Measurements from ENCODE around the gene PAM. TPM values are rescaled to one million over a fixed set of nuclear protein-coding genes. Genes with fewer than 3 reads are reported as not detected.
"Not testable (repeated sequence)": the region's sequence is repeated elsewhere in the genome, so short reads cannot be mapped to it uniquely, and the experiment has no call there.

Gene PAM
- total and polyA plus RNA-seq, 2 of the 13 experiments (the other 11 are each of a cell fraction or from before 2014, with no cell fraction given): 20.2 to 79.1 TPM

- BruUV-seq (replicated peaks); H3K36me3 ChIP-seq (replicated peaks in 1 of 2; ENCODE audit: control insufficient read depth in 1 of 2, insufficient read depth in 2 of 2, low read length in 2 of 2); H3K27ac ChIP-seq (ENCODE audit: extremely low read length, insufficient read depth, low read length); H3K4me2 ChIP-seq (ENCODE audit: low read depth, low read length); H3K4me1 ChIP-seq (ENCODE audit: insufficient read depth, low read length); H3K4me3 ChIP-seq (replicated peaks in 1 of 3; ENCODE audit: insufficient read depth in 1 of 3, low read depth in 2 of 3, low read length in 3 of 3); H3K27me3 ChIP-seq (ENCODE audit: control insufficient read depth in 1 of 2, insufficient read depth in 2 of 2, low read length in 2 of 2); H3K9ac ChIP-seq (ENCODE audit: insufficient read depth, low read depth, low read length); DNase-seq (ENCODE audit: low spot score); H2AFZ ChIP-seq (ENCODE audit: low read length); ATAC-seq; FAIRE-seq; CTCF ChIA-PET (ENCODE audit: low intra/inter-chr PET ratio, low total read pairs); H3K9me3 ChIP-seq (ENCODE audit: low read length); H3K79me2 ChIP-seq (ENCODE audit: insufficient read depth, low read length); POLR2A ChIA-PET; H4K20me1 ChIP-seq (ENCODE audit: insufficient read depth, low read length): not testable (repeated sequence)
- in situ Hi-C loops (cut with HindIII; ENCODE audit: extremely low pct_ligation_motif_present, low pct_unique_long_range_greater_than_20kb) (loop anchor here (10.0 kb wide), 1 partner anchor 462 kb away; no protein-coding TSS in a partner anchor), intact Hi-C loops (cut with micrococcal nuclease; ENCODE audit: unreplicated experiment) (loop anchor here (1.0 kb wide), 1 partner anchor 10 kb away; no protein-coding TSS in a partner anchor)
- WGBS (ENCODE audit: low lambda C conversion rate): 79% methylated on average over 22 of the region's 22 CpGs
Observed at GRCh38 chr5:103046706-103047105, 291.6 kb downstream of the PAM start.

- Histone ChIP-seq H3K36me3 (replicated peaks in 1 of 2; ENCODE audit: control insufficient read depth in 1 of 2, insufficient read depth in 2 of 2, low read length in 2 of 2) (no peaks in the 10 kb centered on the region), H2AFZ (ENCODE audit: low read length) (no peak overlapping the region), H3K27ac (ENCODE audit: extremely low read length, insufficient read depth, low read length) (no peak overlapping the region), H3K27me3 (ENCODE audit: control insufficient read depth in 1 of 2, insufficient read depth in 2 of 2, low read length in 2 of 2) (no peaks in the 10 kb centered on the region; a peak in 1 of 5 replicates), H3K9me3 (ENCODE audit: low read length) (no peaks in the 10 kb centered on the region), H4K20me1 (ENCODE audit: insufficient read depth, low read length) (no peaks in the 10 kb centered on the region), H3K4me3 (replicated peaks in 1 of 3; ENCODE audit: insufficient read depth in 1 of 3, low read depth in 2 of 3, low read length in 3 of 3) (no peak overlapping the region), H3K9ac (ENCODE audit: insufficient read depth, low read depth, low read length) (no peak overlapping the region), H3K4me2 (ENCODE audit: low read depth, low read length) (no peak overlapping the region), H3K79me2 (ENCODE audit: insufficient read depth, low read length) (no peaks in the 10 kb centered on the region), H3K4me1 (ENCODE audit: insufficient read depth, low read length) (no peaks in the 10 kb centered on the region)
- intact Hi-C loops (cut with micrococcal nuclease; ENCODE audit: unreplicated experiment) (no loop called here), in situ Hi-C loops (cut with HindIII; ENCODE audit: extremely low pct_ligation_motif_present, low pct_unique_long_range_greater_than_20kb) (no loop called here)
- 4% methylated on average over 7 of the region's 7 CpGs for WGBS (ENCODE audit: low lambda C conversion rate)
- FAIRE-seq: no peak
- CTCF ChIA-PET (ENCODE audit: low intra/inter-chr PET ratio, low total read pairs): no interaction called here
- ATAC-seq: no peak
- POLR2A ChIA-PET: no interaction called here
- no peak for DNase-seq (ENCODE audit: low spot score)
- TF ChIP-seq ATAD3A (CRISPR knock-in tag; IDR thresholded peaks at IDR 0.05) (no peak), CENPX (CRISPR knock-in tag; IDR thresholded peaks at IDR 0.05) (no peak), ZNF10 (CRISPR knock-in tag; IDR thresholded peaks at IDR 0.05; ENCODE audit: borderline replicate concordance, low read depth) (no peak), FLYWCH1 (CRISPR knock-in tag; IDR thresholded peaks at IDR 0.05) (no peak), HMG20B (CRISPR knock-in tag; conservative IDR thresholded peaks at IDR 0.05) (no peak), ARNTL (CRISPR knock-in tag; IDR thresholded peaks at IDR 0.05) (no peak), CBX5 (CRISPR knock-in tag; IDR thresholded peaks at IDR 0.05; ENCODE audit: borderline replicate concordance) (no peak), MIER3 (CRISPR knock-in tag; IDR thresholded peaks at IDR 0.05; ENCODE audit: borderline replicate concordance) (no peak), ZNF232 (CRISPR knock-in tag; IDR thresholded peaks at IDR 0.05; ENCODE audit: borderline replicate concordance) (no peak)
- no TSS peak for BruUV-seq (replicated peaks)
Observed at GRCh38 chr5:103057208-103058130, 302.4 kb downstream of the PAM start.
